GM19467 (cell line): ENCODE data around the gene FN1.
A peak's percentile ranks its signal among the peaks of the same experiment; 100 is the strongest.
"Not testable (repeated sequence)": the region's sequence is repeated elsewhere in the genome, so short reads cannot be mapped to it uniquely, and the experiment has no call there.

ENCODE experiments used
- ATAC-seq: cut with Tn5 transposase; IDR thresholded peaks from one replicate; pipeline ENCODE4 v1.9.1; 2021; ENCODE audit warnings: mild to moderate bottlenecking, moderate library complexity; ENCODE audit not compliant: unreplicated experiment

FN1 gene

GRCh38 chr2:215369181-215369760 lies 66.6 kb downstream of the FN1 start:
- no peak for ATAC-seq

GRCh38 chr2:215368493-215368809 lies 67.4 kb downstream of the FN1 start:
- no peak for ATAC-seq

GRCh38 chr2:215367662-215368492 lies 68.0 kb downstream of the FN1 start:
- ATAC-seq = no peak

- no peak for ATAC-seq
Observed at GRCh38 chr2:215366440-215367032, 69.3 kb downstream of the FN1 start.

GRCh38 chr2:215365184-215365658 lies 70.6 kb downstream of the FN1 start:
- peak; percentile 48 for ATAC-seq

- ATAC-seq = peak; percentile 2
Observed at GRCh38 chr2:215364157-215365155, 71.4 kb downstream of the FN1 start.

GRCh38 chr2:215363461-215364156 lies 72.3 kb downstream of the FN1 start:
- ATAC-seq = no peak

- no peak for ATAC-seq
Observed at GRCh38 chr2:215363039-215363438, 72.8 kb downstream of the FN1 start.

- no peak for ATAC-seq
Observed at GRCh38 chr2:215362562-215362904, 73.3 kb downstream of the FN1 start.

- ATAC-seq = no peak
Observed at GRCh38 chr2:215361876-215362561, 73.8 kb downstream of the FN1 start.

- no peak for ATAC-seq
Observed at GRCh38 chr2:215361211-215361875, 74.5 kb downstream of the FN1 start.

- ATAC-seq = no peak
Observed at GRCh38 chr2:215360596-215360995, 75.3 kb downstream of the FN1 start.

GRCh38 chr2:215360059-215360458 lies 75.8 kb downstream of the FN1 start:
- ATAC-seq = not testable (repeated sequence)

GRCh38 chr2:215359576-215359922 lies 76.3 kb downstream of the FN1 start:
- no peak for ATAC-seq

- no peak for ATAC-seq
Observed at GRCh38 chr2:215358891-215359575, 76.8 kb downstream of the FN1 start.

GRCh38 chr2:215358312-215358845 lies 77.5 kb downstream of the FN1 start:
- no peak for ATAC-seq

GRCh38 chr2:215357660-215358059 lies 78.2 kb downstream of the FN1 start:
- ATAC-seq = no peak

GRCh38 chr2:215356948-215357461 lies 78.9 kb downstream of the FN1 start:
- no peak for ATAC-seq
